ENCODE measurements around the gene FGFR4. TPM values are rescaled to one million over a fixed set of nuclear protein-coding genes. Genes with fewer than 3 reads are reported as not detected.

Gene FGFR4
- total and polyA plus RNA-seq, 2 donors (not counting 1 experiment from before 2014, with no cell fraction given) = 1.2 to 2.7 TPM

GRCh38 chr5:177111720-177112394 is 25.1 kb downstream of the FGFR4 start:
- TF ChIP-seq CTCF (IDR thresholded peaks at IDR 0.05) (peak; percentile 94), EZH2 (IDR thresholded peaks at IDR 0.05; ENCODE audit: borderline replicate concordance, insufficient read depth, low read depth, low read length, poor library complexity, severe bottlenecking) (no peak)
- no peak overlapping the region for H3K4me3 Mint-ChIP-seq
- 35% methylated on average over 7 of the region's 12 CpGs for WGBS (ENCODE audit: insufficient coverage)
- peaks cover 6 to 15% of the 10 kb centered on the region in 2 donors for H3K4me1 ChIP-seq (ENCODE audit: control insufficient read depth in 2 of 2, insufficient read depth in 2 of 2, low read length in 2 of 2)
- no peaks in the 10 kb centered on the region for H3K36me3 ChIP-seq (replicated peaks in 1 of 2; ENCODE audit: control extremely low read depth in 1 of 2, control insufficient read depth in 1 of 2, extremely low read depth in 1 of 2, insufficient read depth in 2 of 2, low read length in 1 of 2)
- DNase-seq (peak; percentile 77), ATAC-seq (ENCODE audit: low read depth) (peak; percentile 69)
- H4K20me1 ChIP-seq (ENCODE audit: control insufficient read depth, insufficient read depth, low read length, poor library complexity, severe bottlenecking) = no peaks in the 10 kb centered on the region
- H3K27me3 ChIP-seq (replicated peaks in 1 of 4; ENCODE audit: control extremely low read depth in 1 of 4, control insufficient read depth in 3 of 4, insufficient read depth in 4 of 4, low read length in 3 of 4) = no peaks in the 10 kb centered on the region
- peaks cover 0 to 2% (median 0%) of the 10 kb centered on the region in 3 donors for H3K9me3 ChIP-seq (ENCODE audit: control extremely low read depth in 1 of 3, control insufficient read depth in 2 of 3, insufficient read depth in 1 of 3, low read length in 2 of 3)
- H3K27ac Mint-ChIP-seq = no peak overlapping the region
- H3K4me3 ChIP-seq (ENCODE audit: control extremely low read depth in 1 of 5, extremely low read depth in 1 of 5, insufficient read depth in 1 of 5, low read depth in 2 of 5, low read length in 4 of 5) = no peak overlapping the region
- H3K27ac ChIP-seq (ENCODE audit: low read length in 2 of 2) = no peak overlapping the region
- POLR2A ChIA-PET = no interaction called here
- H3K79me2 ChIP-seq (ENCODE audit: control insufficient read depth, insufficient read depth, low read length) = no peaks in the 10 kb centered on the region
- peaks cover 16% of the 10 kb centered on the region for H3K4me1 Mint-ChIP-seq
- H2AFZ ChIP-seq (ENCODE audit: insufficient read depth, low read depth, low read length, poor library complexity, severe bottlenecking) = no peak overlapping the region
- H3K9me3 Mint-ChIP-seq (ENCODE audit: insufficient read depth) = no peaks in the 10 kb centered on the region
- no peak overlapping the region for H3K9ac ChIP-seq (ENCODE audit: low read length)
- H3K4me2 ChIP-seq (replicated peaks; ENCODE audit: low read depth, low read length, poor library complexity, severe bottlenecking) = peak overlapping the region; percentile 21
- intact Hi-C loops (cut with micrococcal nuclease) = loop anchor here (1.0 to 10.0 kb wide), 6 partner anchors 40 to 293 kb away; partner anchors contain the start of genes F12, PFN3, PRELID1 and RAB24
- H3K27me3 Mint-ChIP-seq = no peaks in the 10 kb centered on the region
- CTCF ChIA-PET = interaction anchor here (0.5 to 6.9 kb wide), 29 partner anchors 10 to 1381 kb away, joined by 3 to 89 read pairs (median 4); partner anchors contain the start of genes FGFR4 and ZNF346

All from B cell (primary cell).